Activated gamma-delta T cell (primary cell): Measurements from ENCODE around the gene GADL1.

ENCODE experiments used
- DNase-seq: peaks from one replicate; lab custom pipeline; 2025; lab: John Stamatoyannopoulos, UW

Gene GADL1

GRCh38 chr3:30723211-30723610 is 171.2 kb downstream of the GADL1 start:
- DNase-seq, result no peak

GRCh38 chr3:30721314-30721634 is 173.2 kb downstream of the GADL1 start:
- DNase-seq, result no peak

- no peak for DNase-seq
Observed at GRCh38 chr3:30720586-30721313, 173.7 kb downstream of the GADL1 start.

- DNase-seq, result no peak
Observed at GRCh38 chr3:30719536-30719935, 174.9 kb downstream of the GADL1 start.

GRCh38 chr3:30713885-30714503 is 180.5 kb downstream of the GADL1 start:
- DNase-seq, result no peak

- DNase-seq, result no peak
Observed at GRCh38 chr3:30712991-30713390, 181.5 kb downstream of the GADL1 start.

- no peak for DNase-seq
Observed at GRCh38 chr3:30711867-30712266, 182.6 kb downstream of the GADL1 start.

GRCh38 chr3:30711151-30711550 is 183.3 kb downstream of the GADL1 start:
- DNase-seq, result no peak

- DNase-seq, result no peak
Observed at GRCh38 chr3:30710017-30710416, 184.4 kb downstream of the GADL1 start.

GRCh38 chr3:30708472-30708871 is 186.0 kb downstream of the GADL1 start:
- no peak for DNase-seq

GRCh38 chr3:30707825-30708224 is 186.6 kb downstream of the GADL1 start:
- DNase-seq, result no peak

GRCh38 chr3:30704931-30705890 is 189.2 kb downstream of the GADL1 start:
- DNase-seq, result no peak

- DNase-seq, result no peak
Observed at GRCh38 chr3:30702828-30703397, 191.5 kb downstream of the GADL1 start.

GRCh38 chr3:30702038-30702827 is 192.2 kb downstream of the GADL1 start:
- no peak for DNase-seq

GRCh38 chr3:30700702-30701321 is 193.6 kb downstream of the GADL1 start:
- no peak for DNase-seq

- DNase-seq, result no peak
Observed at GRCh38 chr3:30699927-30700326, 194.5 kb downstream of the GADL1 start.

- no peak for DNase-seq
Observed at GRCh38 chr3:30698549-30698948, 195.9 kb downstream of the GADL1 start.

- DNase-seq, result no peak
Observed at GRCh38 chr3:30696896-30697295, 197.6 kb downstream of the GADL1 start.

GRCh38 chr3:30696403-30696819 is 198.1 kb downstream of the GADL1 start:
- DNase-seq, result no peak

GRCh38 chr3:30695302-30696061 is 199.0 kb downstream of the GADL1 start:
- DNase-seq, result no peak
